A549 (cell line): ENCODE results near the gene P4HA2. TPM values are rescaled to one million over a fixed set of nuclear protein-coding genes. Genes with fewer than 3 reads are reported as not detected.

Experiments used
- ATAC-seq, 2 experiments: fragments of 200-7000 bp in 1 of 2; fragments of >200 bp in 1 of 2; cut with Nextera tagmentation in 1 of 2; cut with Tn5 transposase in 1 of 2; 3 replicates each; pipeline versions ENCODE4 v1.8.0 to v1.9.1; 2018 to 2020; ENCODE audit warnings: mild to moderate bottlenecking in 1 of 2, moderate library complexity in 1 of 2
- CTCF ChIA-PET: fragments of 300-600 bp; sonication (Branson Sonifier 250); formaldehyde crosslinking; extraction: SDS; loops from one replicate; lab custom pipeline; 2021; ENCODE audit warnings: antibody characterized with exemption, inconsistent platforms; lab: Yijun Ruan, JAX
- POLR2A ChIA-PET: fragments of 350-600 bp; formaldehyde crosslinking; extraction: SDS; loops from one replicate; lab custom pipeline; 2021; ENCODE audit warnings: antibody characterized with exemption, inconsistent platforms; lab: Yijun Ruan, JAX
- DNase-seq, 2 experiments: peaks; one replicate each; pipeline versions ENCODE4 v3.0.0 to v3.0.0-alpha.2; 2011 to 2016; ENCODE audit warnings: low read depth in 1 of 2, low spot score in 1 of 2
- FAIRE-seq: peaks from 2 replicates; lab custom pipeline; 2011; peaks lifted over from hg19 to GRCh38; lab: Jason Lieb, UNC
- H3K27ac ChIP-seq, 2 experiments: fragments of >200 bp; sonication (Bioruptor Twin); formaldehyde crosslinking; 3 replicates each; pipeline ENCODE4 v1.5.1; 2016 to 2017
- H3K4me1 ChIP-seq: fragments of >200 bp; sonication (Bioruptor Twin); formaldehyde crosslinking; 3 replicates; pipeline ENCODE4 v1.6.1; 2016
- H3K4me2 ChIP-seq: fragments of >200 bp; sonication (Bioruptor Twin); formaldehyde crosslinking; 3 replicates; pipeline ENCODE4 v1.6.1; 2016
- H3K4me3 ChIP-seq: fragments of >200 bp; sonication (Bioruptor Twin); formaldehyde crosslinking; 3 replicates; pipeline ENCODE4 v1.5.1; 2016
- H3K9me3 ChIP-seq: fragments of >200 bp; sonication (Bioruptor Twin); formaldehyde crosslinking; 3 replicates; pipeline ENCODE4 v1.6.1; 2016
- CHD4 ChIP-seq: fragments of 200-600 bp; sonication (generic); IDR thresholded peaks from 2 replicates; pipeline ENCODE4 v1.6.1; 2016; ENCODE audit warnings: antibody characterized with exemption, mild to moderate bottlenecking, borderline replicate concordance
- ESRRA ChIP-seq: fragments of 150-350 bp; IDR thresholded peaks from 2 replicates; pipeline ENCODE4 v1.6.1; 2014; ENCODE audit warnings: mild to moderate bottlenecking, low read length, borderline replicate concordance
- FOSB ChIP-seq: fragments of 250-450 bp; sonication (Bioruptor Pico); IDR thresholded peaks from 2 replicates; pipeline ENCODE4 v1.5.0; 2020; ENCODE audit warnings: mild to moderate bottlenecking, moderate library complexity
- HDAC2 ChIP-seq: fragments of 200-600 bp; sonication (generic); IDR thresholded peaks from 2 replicates; pipeline ENCODE4 v1.6.1; 2016
- HES2 ChIP-seq: fragments of >200 bp; sonication (Bioruptor Twin); formaldehyde crosslinking; IDR thresholded peaks from 2 replicates; pipeline ENCODE4 v1.6.1; 2016
- HMGXB4 ChIP-seq: fragments of 250-450 bp; sonication (Bioruptor Pico); IDR thresholded peaks from 2 replicates; pipeline ENCODE4 v1.5.0; 2021; ENCODE audit warnings: mild to moderate bottlenecking, moderate library complexity, borderline replicate concordance
- KDM1A ChIP-seq: fragments of 200-600 bp; sonication (generic); IDR thresholded peaks from 2 replicates; pipeline ENCODE4 v1.6.1; 2016; ENCODE audit warnings: low read depth, mild to moderate bottlenecking
- MAFK ChIP-seq: fragments of 450-650 bp; IDR thresholded peaks from 2 replicates; pipeline ENCODE4 v1.6.1; 2014; ENCODE audit not compliant: partially characterized antibody
- NFE2L2 ChIP-seq: fragments of 150-350 bp; conservative IDR thresholded peaks from 2 replicates; pipeline ENCODE4 v1.6.1; 2014; ENCODE audit warnings: low read length
- NR3C1 ChIP-seq: fragments of >200 bp; sonication (Bioruptor Twin); formaldehyde crosslinking; IDR thresholded peaks from 3 replicates; pipeline ENCODE4 v1.6.1; 2017
- PBX3 ChIP-seq: IDR thresholded peaks from 2 replicates; pipeline ENCODE4 v1.6.1; 2012
- PHF8 ChIP-seq: fragments of 200-600 bp; sonication (generic); IDR thresholded peaks from 2 replicates; pipeline ENCODE4 v1.6.1; 2016; ENCODE audit warnings: low read depth, mild to moderate bottlenecking, antibody characterized with exemption, moderate library complexity, borderline replicate concordance
- RAD21 ChIP-seq, 2 experiments: fragments of >200 bp in 1 of 2; sonication (Bioruptor Twin) in 1 of 2; formaldehyde crosslinking in 1 of 2; IDR thresholded peaks in 1 of 2; conservative IDR thresholded peaks in 1 of 2; 2 replicates in 1 of 2; 3 replicates in 1 of 2; pipeline ENCODE4 v1.6.1; 2012 to 2018; ENCODE audit warnings: inconsistent platforms in 1 of 2
- RARB ChIP-seq: fragments of 250-450 bp; sonication (Bioruptor Pico); IDR thresholded peaks from 2 replicates; pipeline ENCODE4 v1.8.0; 2021; ENCODE audit warnings: mild to moderate bottlenecking, moderate library complexity
- REST ChIP-seq: fragments of 200-600 bp; sonication (generic); IDR thresholded peaks from 2 replicates; pipeline ENCODE4 v1.6.1; 2016; ENCODE audit warnings: antibody characterized with exemption, mild to moderate bottlenecking, moderate library complexity
- RNF2 ChIP-seq: fragments of 200-600 bp; sonication (generic); IDR thresholded peaks from 2 replicates; pipeline ENCODE4 v1.6.1; 2016; ENCODE audit warnings: low read depth, mild to moderate bottlenecking, antibody characterized with exemption, moderate library complexity, borderline replicate concordance
- TFCP2L1 ChIP-seq: fragments of 250-450 bp; sonication (Bioruptor Pico); IDR thresholded peaks from 2 replicates; pipeline ENCODE4 v1.5.0; 2021; ENCODE audit warnings: mild to moderate bottlenecking
- USF2 ChIP-seq: fragments of 450-650 bp; IDR thresholded peaks from 2 replicates; pipeline ENCODE4 v1.6.1; 2014; ENCODE audit warnings: antibody characterized with exemption
- ZFP36 ChIP-seq: fragments of 450-650 bp; IDR thresholded peaks from 2 replicates; pipeline ENCODE4 v1.6.1; 2014; ENCODE audit warnings: borderline replicate concordance; ENCODE audit not compliant: partially characterized antibody
- WGBS: methylation state at CpG from one replicate; pipeline ENCODE4 v1.1.6; 2017; ENCODE audit errors: missing lambda C conversion rate; 5-methylcytosine and 5-hydroxymethylcytosine counted together
- polyA plus RNA-seq, 4 experiments: library from polyadenylated mRNA; depleted of rRNA in 3 of 4; stranded (reverse); fragments of >200 nt; fragmentation: RNase III in 1 of 4; extraction: RNeasy Plus Mini Kit Qiagen cat#74134 plus additional on column Dnase treatment in 1 of 4; gene quantifications; 2 replicates in 3 of 4; 3 replicates in 1 of 4; pipeline ENCODE4 v1.2.3, GENCODE V29; 2011 to 2017

The P4HA2 gene
- polyA plus RNA-seq, 2 of the 4 experiments (the other 2 are of a cell fraction), result 36.4 to 45.0 TPM

- FAIRE-seq (no peak), DNase-seq (no peak)
- WGBS, result 91% methylated on average over 7 of the region's 7 CpGs
- no peak overlapping the region for H3K27ac ChIP-seq
- CTCF ChIA-PET, result interaction anchor here (0.8 to 2.2 kb wide), 4 partner anchors 14 to 139 kb away, joined by 3 to 9 read pairs (median 5); no protein-coding TSS in a partner anchor
- TF ChIP-seq NFE2L2 (no peak), HDAC2 (no peak), ZFP36 (no peak), PBX3 (no peak), RAD21 (conservative IDR thresholded peaks at IDR 0.05 in 1 of 2, IDR thresholded peaks at IDR 0.05 in 1 of 2) (no peak), MAFK (no peak), FOSB (CRISPR knock-in tag) (no peak), HES2 (no peak), CHD4 (no peak), NR3C1 (no peak), KDM1A (no peak), HMGXB4 (CRISPR knock-in tag) (no peak), USF2 (no peak), REST (no peak), PHF8 (no peak), ESRRA (no peak), TFCP2L1 (CRISPR knock-in tag) (no peak), RARB (CRISPR knock-in tag) (no peak), RNF2 (no peak)
- TF ChIP-seq, all 56 proteins: peak for 0
- Histone ChIP-seq H3K4me1 (no peaks in the 10 kb centered on the region), H3K4me2 (no peak overlapping the region), H3K9me3 (no peaks in the 10 kb centered on the region), H3K4me3 (no peak overlapping the region)
- POLR2A ChIA-PET, result no interaction called here
- ATAC-seq, result no peak
Measured at GRCh38 chr5:132204371-132205135, 23.1 kb downstream of the P4HA2 start.
